ENCODE results near the gene ZNF740.

Gene ZNF740

GRCh38 chr12:53198486-53199110 lies 18.1 kb downstream of the ZNF740 start:
- TF ChIP-seq RAD21 (IDR thresholded peaks at IDR 0.05; ENCODE audit: low read depth) (no peak), EP300 (IDR thresholded peaks at IDR 0.05; ENCODE audit: borderline replicate concordance) (no peak), TEAD4 (IDR thresholded peaks at IDR 0.05) (no peak), FOXM1 (IDR thresholded peaks at IDR 0.05; ENCODE audit: borderline replicate concordance, low read depth) (no peak), USF1 (IDR thresholded peaks at IDR 0.05) (no peak), TAF1 (IDR thresholded peaks at IDR 0.05; ENCODE audit: low read depth) (no peak)

- TF ChIP-seq EGR1 (IDR thresholded peaks at IDR 0.05) = no peak
- no peak for TF ChIP-seq TAF1 (IDR thresholded peaks at IDR 0.05; ENCODE audit: low read depth)
- TF ChIP-seq TEAD4 (IDR thresholded peaks at IDR 0.05) = no peak
- TF ChIP-seq MAX (IDR thresholded peaks at IDR 0.05) = no peak
- TF ChIP-seq ZBTB7A (IDR thresholded peaks at IDR 0.05; ENCODE audit: low read depth) = no peak
- no peak for TF ChIP-seq FOXM1 (IDR thresholded peaks at IDR 0.05; ENCODE audit: borderline replicate concordance, low read depth)
- TF ChIP-seq USF1 (IDR thresholded peaks at IDR 0.05) = no peak
- TF ChIP-seq YY1 (IDR thresholded peaks at IDR 0.05; ENCODE audit: low read depth) = no peak
- no peak for TF ChIP-seq TCF12 (IDR thresholded peaks at IDR 0.05; ENCODE audit: low read depth)
- TF ChIP-seq CEBPB (IDR thresholded peaks at IDR 0.05) = no peak
- no peak for TF ChIP-seq NFIC (IDR thresholded peaks at IDR 0.05)
- no peak for TF ChIP-seq CREB1 (IDR thresholded peaks at IDR 0.05; ENCODE audit: low read depth)
- TF ChIP-seq EP300 (IDR thresholded peaks at IDR 0.05; ENCODE audit: borderline replicate concordance) = no peak
- TF ChIP-seq RAD21 (IDR thresholded peaks at IDR 0.05; ENCODE audit: low read depth) = no peak
- TF ChIP-seq REST (IDR thresholded peaks at IDR 0.05; ENCODE audit: low read depth) = no peak
Measured at GRCh38 chr12:53199700-53200099, 19.2 kb downstream of the ZNF740 start.

- TF ChIP-seq CEBPB (IDR thresholded peaks at IDR 0.05) = no peak
- TF ChIP-seq CREB1 (IDR thresholded peaks at IDR 0.05; ENCODE audit: low read depth) = no peak
- no peak for TF ChIP-seq TAF1 (IDR thresholded peaks at IDR 0.05; ENCODE audit: low read depth)
- TF ChIP-seq NFIC (IDR thresholded peaks at IDR 0.05) = no peak
- no peak for TF ChIP-seq ZBTB7A (IDR thresholded peaks at IDR 0.05; ENCODE audit: low read depth)
- no peak for TF ChIP-seq RAD21 (IDR thresholded peaks at IDR 0.05; ENCODE audit: low read depth)
- TF ChIP-seq TEAD4 (IDR thresholded peaks at IDR 0.05) = no peak
- TF ChIP-seq EGR1 (IDR thresholded peaks at IDR 0.05) = no peak
- TF ChIP-seq USF1 (IDR thresholded peaks at IDR 0.05) = no peak
- no peak for TF ChIP-seq EP300 (IDR thresholded peaks at IDR 0.05; ENCODE audit: borderline replicate concordance)
Measured at GRCh38 chr12:53200107-53200457, 19.6 kb downstream of the ZNF740 start.

GRCh38 chr12:53200458-53201176 lies 20.1 kb downstream of the ZNF740 start:
- TF ChIP-seq FOXM1 (IDR thresholded peaks at IDR 0.05; ENCODE audit: borderline replicate concordance, low read depth) (no peak), CEBPB (IDR thresholded peaks at IDR 0.05) (no peak), EP300 (IDR thresholded peaks at IDR 0.05; ENCODE audit: borderline replicate concordance) (no peak)

GRCh38 chr12:53201177-53201541 lies 20.6 kb downstream of the ZNF740 start:
- TF ChIP-seq RAD21 (IDR thresholded peaks at IDR 0.05; ENCODE audit: low read depth) = no peak
- no peak for TF ChIP-seq EP300 (IDR thresholded peaks at IDR 0.05; ENCODE audit: borderline replicate concordance)
- no peak for TF ChIP-seq CEBPB (IDR thresholded peaks at IDR 0.05)
- TF ChIP-seq MAX (IDR thresholded peaks at IDR 0.05) = no peak
- no peak for TF ChIP-seq CREB1 (IDR thresholded peaks at IDR 0.05; ENCODE audit: low read depth)
- TF ChIP-seq NFIC (IDR thresholded peaks at IDR 0.05) = no peak
- TF ChIP-seq EGR1 (IDR thresholded peaks at IDR 0.05) = no peak
- TF ChIP-seq YY1 (IDR thresholded peaks at IDR 0.05; ENCODE audit: low read depth) = no peak
- no peak for TF ChIP-seq TAF1 (IDR thresholded peaks at IDR 0.05; ENCODE audit: low read depth)
- no peak for TF ChIP-seq ZBTB7A (IDR thresholded peaks at IDR 0.05; ENCODE audit: low read depth)
- no peak for TF ChIP-seq TEAD4 (IDR thresholded peaks at IDR 0.05)

- TF ChIP-seq TEAD4 (IDR thresholded peaks at IDR 0.05) (no peak), MAX (IDR thresholded peaks at IDR 0.05) (no peak), CEBPB (IDR thresholded peaks at IDR 0.05) (no peak), REST (IDR thresholded peaks at IDR 0.05; ENCODE audit: low read depth) (no peak), FOXM1 (IDR thresholded peaks at IDR 0.05; ENCODE audit: borderline replicate concordance, low read depth) (no peak), TCF12 (IDR thresholded peaks at IDR 0.05; ENCODE audit: low read depth) (no peak), RAD21 (IDR thresholded peaks at IDR 0.05; ENCODE audit: low read depth) (no peak), USF1 (IDR thresholded peaks at IDR 0.05) (no peak), TAF1 (IDR thresholded peaks at IDR 0.05; ENCODE audit: low read depth) (no peak), EP300 (IDR thresholded peaks at IDR 0.05; ENCODE audit: borderline replicate concordance) (no peak), CREB1 (IDR thresholded peaks at IDR 0.05; ENCODE audit: low read depth) (no peak), ZBTB7A (IDR thresholded peaks at IDR 0.05; ENCODE audit: low read depth) (no peak), EGR1 (IDR thresholded peaks at IDR 0.05) (no peak), NFIC (IDR thresholded peaks at IDR 0.05) (no peak), YY1 (IDR thresholded peaks at IDR 0.05; ENCODE audit: low read depth) (no peak)
Measured at GRCh38 chr12:53201639-53202038, 21.1 kb downstream of the ZNF740 start.

Measured in Ishikawa (cell line).